Ovary (tissue), 9 donors: ENCODE data around the gene CAMKMT. TPM values are rescaled to one million over a fixed set of nuclear protein-coding genes. Genes with fewer than 3 reads are reported as not detected.

ENCODE experiments used
- DNase-seq, 5 donors: peaks; one replicate each; pipeline ENCODE4 v3.0.0-alpha.2; 2019 to 2020
- H3K27ac ChIP-seq, 2 donors: fragments of 200-600 bp; one replicate each; pipeline versions ENCODE4 v1.5.1 to v1.8.0; 2019 to 2022
- H3K27me3 ChIP-seq: fragments of 200-600 bp; one replicate; pipeline ENCODE4 v1.8.0; 2022
- H3K36me3 ChIP-seq: fragments of 200-600 bp; sonication (generic); one replicate; pipeline ENCODE4 v1.5.1; 2019
- H3K4me1 ChIP-seq: one replicate; pipeline ENCODE4 v1.8.1; 2013; ENCODE audit warnings: mild to moderate bottlenecking, moderate library complexity; ENCODE audit not compliant: insufficient read depth
- H3K4me3 ChIP-seq: fragments of 200-600 bp; sonication (generic); one replicate; pipeline ENCODE4 v1.5.1; 2017
- H3K9me3 ChIP-seq, 2 donors: fragments of 200-600 bp in 1 of 2; sonication (generic) in 1 of 2; one replicate each; pipeline versions ENCODE4 v1.5.1 to v1.8.1; 2013 to 2019; ENCODE audit warnings: mild to moderate bottlenecking in 1 of 2, moderate library complexity in 1 of 2
- CTCF ChIP-seq, 3 donors: fragments of 450-650 bp in 2 of 3; fragments of 200-600 bp in 1 of 3; IDR thresholded peaks; one replicate each; pipeline versions ENCODE4 v1.5.1 to v1.8.0; 2016 to 2022; ENCODE audit warnings: antibody characterized with exemption in 3 of 3, mild to moderate bottlenecking in 1 of 3
- EP300 ChIP-seq: sonication (generic); formaldehyde crosslinking; IDR thresholded peaks from one replicate; pipeline ENCODE4 v1.6.1; 2017; ENCODE audit warnings: antibody characterized with exemption
- POLR2A ChIP-seq: fragments of 450-650 bp; IDR thresholded peaks from one replicate; pipeline ENCODE4 v1.6.1; 2017; ENCODE audit warnings: antibody characterized with exemption, mild to moderate bottlenecking, moderate library complexity
- WGBS, 3 donors: extraction: QIAGEN DNeasy Blood & Tissue Kit in 1 of 3; methylation state at CpG; one replicate each; pipeline versions ENCODE4 v1.1.5 to v1.1.7; 2013 to 2017; 5-methylcytosine and 5-hydroxymethylcytosine counted together
- intact Hi-C, 4 donors: fragments of 100-400 bp; cut with DNase I; formaldehyde crosslinking; loops; one replicate each; pipeline versions ENCODE4 v1.11.0 to v1.15.1; 2022 to 2023
- polyA plus RNA-seq, 2 donors: library from polyadenylated mRNA; stranded (reverse); fragments of 200-250 nt in 1 of 2; fragments of 350-450 nt in 1 of 2; fragmentation: Illumina TruSeq in 1 of 2; extraction: RNeasy Lipid Tissue Mini Kit (QIAGEN cat#74804) in 1 of 2; gene quantifications; one replicate each; pipeline ENCODE4 v1.2.3, GENCODE V29; 2013 to 2014
- total RNA-seq, 7 donors: library from RNA; depleted of rRNA in 2 of 7; stranded (reverse); fragments of >200 nt in 2 of 7; fragmentation: NEBNext Ultra II Directional in 3 of 7; extraction: Animal tissue kit (Norgen Biotek cat#: 25700) in 3 of 7; gene quantifications; one replicate each; pipeline versions ENCODE4 v1.1.0 to v1.2.4, GENCODE V29; 2016 to 2023
- donor health status: DM: no; HTN: no; CAD: no; lungs with moderate emphysema.
- donor health status: DM: no; HTN: no; CAD: no.
- donor health status: Bipolar disorder and iron deficiency.
- donor health status: DM: yes; HTN: yes; CAD: no.
- donor health status: DM: no; HTN: no; CAD: no.
- donor health status: DM: yes; HTN: yes; CAD: no.

The CAMKMT gene
- total and polyA plus RNA-seq, 9 donors, result 3.5 to 10.7 (median 8.9) TPM

GRCh38 chr2:44570271-44570670 lies 208.5 kb downstream of the CAMKMT start:
- Histone ChIP-seq H3K27ac (no peak overlapping the region), H3K27me3 (no peaks in the 10 kb centered on the region), H3K9me3 (no peaks in the 10 kb centered on the region), H3K4me1 (no peaks in the 10 kb centered on the region), H3K36me3 (no peaks in the 10 kb centered on the region), H3K4me3 (no peak overlapping the region)
- TF ChIP-seq POLR2A (no peak), CTCF (IDR thresholded peaks at IDR 0.05) (no peak), EP300 (no peak)
- 33 to 52% (median 38%) methylated on average over 2 of the region's 2 CpGs for WGBS, 3 donors
- DNase-seq, result no peak
- intact Hi-C loops, result loop anchor here in 1 of 4 donors (10.0 kb wide), 1 partner anchor 155 kb away; no protein-coding TSS in a partner anchor

GRCh38 chr2:44570777-44571176 lies 209.0 kb downstream of the CAMKMT start:
- Histone ChIP-seq H3K36me3 (no peaks in the 10 kb centered on the region), H3K27ac (no peak overlapping the region), H3K4me1 (no peaks in the 10 kb centered on the region), H3K4me3 (no peak overlapping the region), H3K9me3 (no peaks in the 10 kb centered on the region), H3K27me3 (no peaks in the 10 kb centered on the region)
- TF ChIP-seq POLR2A (no peak), EP300 (no peak), CTCF (IDR thresholded peaks at IDR 0.05) (no peak)
- 80 to 88% (median 81%) methylated on average over 4 of the region's 4 CpGs for WGBS, 3 donors
- no peak for DNase-seq
- intact Hi-C loops, result loop anchor here in 1 of 4 donors (10.0 kb wide), 1 partner anchor 156 kb away; no protein-coding TSS in a partner anchor

- Histone ChIP-seq H3K4me3 (no peak overlapping the region), H3K9me3 (no peaks in the 10 kb centered on the region), H3K27ac (no peak overlapping the region), H3K27me3 (no peaks in the 10 kb centered on the region), H3K4me1 (no peaks in the 10 kb centered on the region), H3K36me3 (no peaks in the 10 kb centered on the region)
- TF ChIP-seq POLR2A, result no peak
- no peak for TF ChIP-seq EP300
- TF ChIP-seq CTCF (IDR thresholded peaks at IDR 0.05), result no peak
- 94 to 96% (median 95%) methylated on average over 8 of the region's 8 CpGs for WGBS, 3 donors
- DNase-seq, result no peak
- intact Hi-C loops, result loop anchor here in 1 of 4 donors (10.0 kb wide), 1 partner anchor 158 kb away; no protein-coding TSS in a partner anchor
Measured at GRCh38 chr2:44572196-44572900, 210.6 kb downstream of the CAMKMT start.

- intact Hi-C loops, result loop anchor here in 1 of 4 donors (10.0 kb wide), 1 partner anchor 159 kb away; no protein-coding TSS in a partner anchor
- no peaks in the 10 kb centered on the region for H3K36me3 ChIP-seq
- DNase-seq, result no peak
- H3K4me1 ChIP-seq, result no peaks in the 10 kb centered on the region
- H3K27me3 ChIP-seq, result no peaks in the 10 kb centered on the region
- no peaks in the 10 kb centered on the region for H3K9me3 ChIP-seq
- TF ChIP-seq EP300, result no peak
- TF ChIP-seq CTCF (IDR thresholded peaks at IDR 0.05), result no peak
- TF ChIP-seq POLR2A, result no peak
- no peak overlapping the region for H3K4me3 ChIP-seq
- H3K27ac ChIP-seq, result no peak overlapping the region
- 81 to 86% (median 84%) methylated on average over 5 of the region's 5 CpGs for WGBS, 3 donors
Measured at GRCh38 chr2:44573996-44574395, 212.2 kb downstream of the CAMKMT start.
